Activated effector memory CD4-positive, alpha-beta T cell treated with anti-CD3 and anti-CD28 coated beads, Interleukin-2, amount 50 U/mL, for 16 hours (primary cell): Measurements from ENCODE around the gene INSL3.

ENCODE experiments used
- DNase-seq: peaks from one replicate; pipeline ENCODE4 v3.0.0-alpha.2; 2020

Gene INSL3

GRCh38 chr19:17843908-17844490 lies 22.7 kb upstream of the INSL3 start:
- DNase-seq = no peak

- DNase-seq = no peak
These were observed 22.0 kb upstream of the INSL3 start for GRCh38 chr19:17843292-17843827.

- DNase-seq = no peak
These were observed 21.5 kb upstream of the INSL3 start for GRCh38 chr19:17842663-17843291.

GRCh38 chr19:17841810-17842662 lies 20.7 kb upstream of the INSL3 start:
- DNase-seq = peak; percentile 76

- DNase-seq = no peak
These were observed 20.1 kb upstream of the INSL3 start for GRCh38 chr19:17841371-17841809.

- no peak for DNase-seq
These were observed 18.7 kb upstream of the INSL3 start for GRCh38 chr19:17840019-17840418.

GRCh38 chr19:17837972-17838371 lies 16.7 kb upstream of the INSL3 start:
- no peak for DNase-seq

GRCh38 chr19:17836530-17836929 lies 15.2 kb upstream of the INSL3 start:
- DNase-seq = no peak

GRCh38 chr19:17835182-17836006 lies 14.1 kb upstream of the INSL3 start:
- no peak for DNase-seq

- no peak for DNase-seq
These were observed 13.2 kb upstream of the INSL3 start for GRCh38 chr19:17834350-17835181.

GRCh38 chr19:17832443-17833208 lies 11.3 kb upstream of the INSL3 start:
- DNase-seq = no peak

GRCh38 chr19:17831419-17831888 lies 10.1 kb upstream of the INSL3 start:
- DNase-seq = no peak

- peak; percentile 74 for DNase-seq
These were observed 9.5 kb upstream of the INSL3 start for GRCh38 chr19:17830567-17831418.

GRCh38 chr19:17829855-17830566 lies 8.7 kb upstream of the INSL3 start:
- DNase-seq = no peak

GRCh38 chr19:17826508-17827056 lies 5.3 kb upstream of the INSL3 start:
- DNase-seq = no peak

- no peak for DNase-seq
These were observed 3.0 kb upstream of the INSL3 start for GRCh38 chr19:17824339-17824738.

GRCh38 chr19:17817668-17818363 lies 3.5 kb downstream of the INSL3 start:
- no peak for DNase-seq

- no peak for DNase-seq
These were observed 9.2 kb downstream of the INSL3 start for GRCh38 chr19:17812099-17812498.
